Adrenal gland (tissue), 5 donors: ENCODE measurements around the gene VPS13D.

Experiments
- CTCF ChIP-seq, 6 experiments: fragments of 450-650 bp in 4 of 6; fragments of 200-600 bp in 2 of 6; sonication (generic) in 1 of 6; IDR thresholded peaks; 1 replicate in 5 of 6; 2 replicates in 1 of 6; pipeline versions ENCODE4 v1.5.1 to v1.8.0; 2016 to 2021; ENCODE audit warnings: antibody characterized with exemption in 6 of 6, mild to moderate bottlenecking in 2 of 6, moderate library complexity in 1 of 6
- POLR2A ChIP-seq, 2 donors: fragments of 450-650 bp; IDR thresholded peaks; one replicate each; pipeline ENCODE4 v1.6.1; 2017; ENCODE audit warnings: antibody characterized with exemption in 2 of 2, mild to moderate bottlenecking in 2 of 2, moderate library complexity in 1 of 2
- donor health status: DM: no; HTN: no; CAD: no.

- TF ChIP-seq CTCF (IDR thresholded peaks at IDR 0.05) (no peak), POLR2A (IDR thresholded peaks at IDR 0.05) (no peak)
Measured at GRCh38 chr1:12525311-12526181, 295.7 kb downstream of the VPS13D start.
